H1 (cell line): ENCODE data around the gene PCGF3. TPM values are rescaled to one million over a fixed set of nuclear protein-coding genes. Genes with fewer than 3 reads are reported as not detected.

Experiments used
- CTCF ChIA-PET: fragments of 300-600 bp; sonication (Branson Sonifier 250); formaldehyde crosslinking; loops from one replicate; lab custom pipeline; 2021; ENCODE audit not compliant: partially characterized antibody; lab: Charles Lee
- POLR2A ChIA-PET: fragments of 300-600 bp; sonication (Branson Sonifier 250); formaldehyde crosslinking; loops from one replicate; lab custom pipeline; 2021; ENCODE audit warnings: inconsistent platforms; ENCODE audit not compliant: partially characterized antibody; lab: Charles Lee
- DNase-seq, 2 experiments: peaks; one replicate each; pipeline versions ENCODE4 v3.0.0 to v3.0.0-alpha.2; 2010 to 2022; ENCODE audit warnings: low spot score in 2 of 2, low read depth in 1 of 2, mixed read lengths in 1 of 2
- FAIRE-seq: peaks from 2 replicates; lab custom pipeline; 2011; peaks lifted over from hg19 to GRCh38; lab: Jason Lieb, UNC
- H2AFZ ChIP-seq: 2 replicates; pipeline ENCODE4 v1.8.1; 2012; ENCODE audit warnings: low read length, inconsistent platforms
- H2AK5ac ChIP-seq: 2 replicates; pipeline ENCODE4 v1.6.1; 2013; ENCODE audit warnings: low read depth, low read length
- H2BK120ac ChIP-seq: replicated peaks from 2 replicates; pipeline ENCODE3; 2013; ENCODE audit warnings: low read depth, low read length, inconsistent platforms
- H2BK12ac ChIP-seq: 2 replicates; pipeline ENCODE4 v1.6.1; 2013; ENCODE audit warnings: low read depth, low read length
- H2BK15ac ChIP-seq: 2 replicates; pipeline ENCODE4 v1.6.1; 2013; ENCODE audit warnings: low read length
- H2BK20ac ChIP-seq: 2 replicates; pipeline ENCODE4 v1.6.1; 2013; ENCODE audit warnings: low read length
- H2BK5ac ChIP-seq: 2 replicates; pipeline ENCODE4 v1.6.1; 2013; ENCODE audit warnings: low read depth, low read length
- H3K14ac ChIP-seq: 2 replicates; pipeline ENCODE4 v1.6.1; 2013; ENCODE audit warnings: inconsistent platforms; ENCODE audit not compliant: insufficient read length
- H3K18ac ChIP-seq: 2 replicates; pipeline ENCODE4 v1.6.1; 2013; ENCODE audit warnings: low read length; ENCODE audit errors: extremely low read depth
- H3K23ac ChIP-seq: 2 replicates; pipeline ENCODE4 v1.6.1; 2013; ENCODE audit warnings: inconsistent platforms; ENCODE audit not compliant: insufficient read length
- H3K23me2 ChIP-seq: 2 replicates; pipeline ENCODE4 v1.6.1; 2013; ENCODE audit warnings: low read depth, low read length
- H3K27ac ChIP-seq: 2 replicates; pipeline ENCODE4 v1.6.1; 2011; ENCODE audit warnings: low read depth, low read length, inconsistent platforms
- H3K27me3 ChIP-seq, 4 experiments: replicated peaks in 1 of 4; 1 replicate in 1 of 4; 2 replicates in 3 of 4; pipeline versions ENCODE4 v1.6.1 to v1.8.1; 2011 to 2013; ENCODE audit warnings: low read length in 3 of 4, mild to moderate bottlenecking in 3 of 4, inconsistent platforms in 2 of 4, mixed read lengths in 2 of 4, moderate library complexity in 1 of 4; ENCODE audit not compliant: control insufficient read depth in 3 of 4, insufficient read depth in 3 of 4; ENCODE audit errors: extremely low read depth in 1 of 4
- H3K36me3 ChIP-seq, 4 experiments: 2 replicates each; pipeline versions ENCODE4 v1.6.1 to v1.8.1; 2011 to 2013; ENCODE audit warnings: mild to moderate bottlenecking in 4 of 4, low read length in 3 of 4, moderate library complexity in 2 of 4, control low read depth in 1 of 4, inconsistent platforms in 1 of 4; ENCODE audit not compliant: insufficient read depth in 4 of 4, control insufficient read depth in 2 of 4
- H3K4ac ChIP-seq: replicated peaks from 2 replicates; pipeline ENCODE3; 2013; ENCODE audit warnings: low read length, low read depth, mixed read lengths, inconsistent platforms; ENCODE audit not compliant: insufficient read length
- H3K4me1 ChIP-seq, 4 experiments: replicated peaks in 1 of 4; 1 replicate in 1 of 4; 2 replicates in 3 of 4; pipeline versions ENCODE4 v1.6.1 to v1.8.1; 2011 to 2013; ENCODE audit warnings: low read length in 3 of 4, inconsistent platforms in 2 of 4, mixed read lengths in 1 of 4; ENCODE audit not compliant: insufficient read depth in 4 of 4, control insufficient read depth in 3 of 4
- H3K4me2 ChIP-seq, 2 experiments: 2 replicates each; pipeline versions ENCODE4 v1.6.1 to v1.8.1; 2011 to 2013; ENCODE audit warnings: low read depth in 2 of 2, low read length in 2 of 2, control low read depth in 1 of 2, inconsistent platforms in 1 of 2, mild to moderate bottlenecking in 1 of 2; ENCODE audit not compliant: insufficient read depth in 1 of 2
- H3K4me3 ChIP-seq, 4 experiments: fragments of 200-600, 300-600 bp in 1 of 4; sonication (generic), shearing (Covaris generic), sonication (Bioruptor Twin) in 1 of 4; 2 replicates each; pipeline versions ENCODE4 v1.5.1 to v1.8.1; 2011 to 2016; ENCODE audit warnings: low read length in 4 of 4, low read depth in 3 of 4, control low read depth in 2 of 4, inconsistent platforms in 2 of 4, mild to moderate bottlenecking in 2 of 4, mixed read lengths in 1 of 4, moderate library complexity in 1 of 4; ENCODE audit not compliant: insufficient read depth in 2 of 4; ENCODE audit errors: extremely low read depth in 1 of 4
- H3K56ac ChIP-seq: replicated peaks from 2 replicates; pipeline ENCODE3; 2013; ENCODE audit warnings: low read depth, mild to moderate bottlenecking, mixed read lengths, low read length, inconsistent platforms; ENCODE audit not compliant: insufficient read length
- H3K79me1 ChIP-seq: 2 replicates; pipeline ENCODE4 v1.6.1; 2013; ENCODE audit warnings: low read depth, low read length, control low read depth
- H3K79me2 ChIP-seq, 2 experiments: 2 replicates each; pipeline versions ENCODE4 v1.6.1 to v1.8.1; 2012 to 2013; ENCODE audit warnings: low read length in 2 of 2, mild to moderate bottlenecking in 2 of 2, inconsistent platforms in 1 of 2; ENCODE audit not compliant: insufficient read depth in 2 of 2, control insufficient read depth in 1 of 2
- H3K9ac ChIP-seq, 4 experiments: replicated peaks in 1 of 4; 1 replicate in 1 of 4; 2 replicates in 3 of 4; pipeline versions ENCODE4 v1.6.1 to v1.8.1; 2011 to 2013; ENCODE audit warnings: low read depth in 3 of 4, low read length in 3 of 4, control low read depth in 2 of 4, mild to moderate bottlenecking in 2 of 4, moderate library complexity in 2 of 4, inconsistent platforms in 1 of 4; ENCODE audit errors: extremely low read depth in 1 of 4
- H3K9me3 ChIP-seq, 2 experiments: 2 replicates each; pipeline versions ENCODE4 v1.6.1 to v1.8.1; 2012 to 2013; ENCODE audit warnings: mild to moderate bottlenecking in 2 of 2, moderate library complexity in 2 of 2, control low read depth in 1 of 2, inconsistent platforms in 1 of 2, low read depth in 1 of 2, low read length in 1 of 2, mixed read lengths in 1 of 2; ENCODE audit not compliant: insufficient read depth in 2 of 2
- H4K20me1 ChIP-seq, 2 experiments: replicated peaks in 1 of 2; 2 replicates each; pipeline versions ENCODE3 to v1.8.1; 2011 to 2013; ENCODE audit warnings: inconsistent platforms in 2 of 2, low read length in 2 of 2, mild to moderate bottlenecking in 1 of 2; ENCODE audit not compliant: insufficient read depth in 2 of 2, control insufficient read depth in 1 of 2
- H4K5ac ChIP-seq: 2 replicates; pipeline ENCODE4 v1.6.1; 2013; ENCODE audit warnings: low read length, low read depth, mixed read lengths, inconsistent platforms; ENCODE audit not compliant: insufficient read length
- H4K8ac ChIP-seq: 2 replicates; pipeline ENCODE4 v1.8.0; 2013; ENCODE audit warnings: mild to moderate bottlenecking, moderate library complexity, low read length, inconsistent platforms; ENCODE audit not compliant: insufficient read depth; ENCODE audit errors: extremely low read depth
- H4K91ac ChIP-seq: replicated peaks from 2 replicates; pipeline ENCODE3; 2013; ENCODE audit warnings: low read length, mixed read lengths, inconsistent platforms; ENCODE audit not compliant: insufficient read length
- WGBS, 2 experiments: shearing (Covaris generic) in 1 of 2; methylation state at CpG; one replicate each; pipeline versions ENCODE4 v1.1.6 to v1.1.7; 2013 to 2015; ENCODE audit warnings: low lambda C conversion rate in 2 of 2, mixed read lengths in 2 of 2, inconsistent platforms in 1 of 2, low coverage in 1 of 2, missing lambda C conversion rate in 1 of 2; ENCODE audit not compliant: insufficient replicate concordance in 2 of 2, insufficient coverage in 1 of 2, insufficient read length in 1 of 2; ENCODE audit errors: extremely low coverage in 1 of 2, missing lambda C conversion rate in 1 of 2; 5-methylcytosine and 5-hydroxymethylcytosine counted together
- polyA plus RNA-seq, 7 experiments: library from polyadenylated mRNA; depleted of rRNA in 3 of 7; stranded (reverse) in 5 of 7; unstranded in 2 of 7; fragments of >200 nt in 5 of 7; fragments of 200-250 nt in 2 of 7; gene quantifications; 1 replicate in 5 of 7; 2 replicates in 1 of 7; 4 replicates in 1 of 7; pipeline versions ENCODE4 v1.2.1 to v1.2.3, GENCODE V29; 2011 to 2013; ENCODE audit warnings: missing spikeins in 2 of 7, mixed read lengths in 2 of 7
- total RNA-seq: library from RNA; stranded (reverse); fragmentation: NEBNext Ultra II Directional; extraction: Animal tissue kit (Norgen Biotek cat#: 25700); gene quantifications from 2 replicates; pipeline ENCODE4 v1.2.1, GENCODE V29; 2021

PCGF3 gene
- total and polyA plus RNA-seq, 2 of the 8 experiments (the other 6 are each of a cell fraction or from before 2014, with no cell fraction given) = 52.7 to 52.9 TPM

GRCh38 chr4:685679-686412 lies 19.8 kb upstream of the PCGF3 start:
- H2BK120ac ChIP-seq = no peak overlapping the region
- H3K9ac ChIP-seq = no peak overlapping the region
- no peaks in the 10 kb centered on the region for H3K36me3 ChIP-seq
- H3K56ac ChIP-seq = no peak overlapping the region
- no peak overlapping the region for H4K91ac ChIP-seq
- POLR2A ChIA-PET = interaction anchor here (0.8 to 6.3 kb wide), 6 partner anchors 11 to 82 kb away, joined by 3 to 34 read pairs (median 4); partner anchors contain the start of genes ATP5ME and MYL5
- peaks cover 6% of the 10 kb centered on the region; the same call in 1 of the 2 replicates for H3K23me2 ChIP-seq
- H3K14ac ChIP-seq = no peak overlapping the region
- H4K8ac ChIP-seq = no peak overlapping the region; the same call in 1 of the 2 replicates
- no peak overlapping the region; the same call in 1 of the 2 replicates for H3K18ac ChIP-seq
- H3K27me3 ChIP-seq = peaks cover 0 to 4% (median 0%) of the 10 kb centered on the region in 4 experiments; a peak in 1 of 7 replicates
- FAIRE-seq (no peak), DNase-seq (no peak)
- no peak overlapping the region for H3K27ac ChIP-seq
- H3K79me2 ChIP-seq = no peaks in the 10 kb centered on the region
- no peak overlapping the region for H2BK5ac ChIP-seq
- H3K79me1 ChIP-seq = no peaks in the 10 kb centered on the region
- no peak overlapping the region for H2AFZ ChIP-seq
- 92% methylated on average over 31 of the region's 37 CpGs; no CpG with 5 or more reads in 1 of the 2 experiments for WGBS, 2 experiments
- no peak overlapping the region for H2BK12ac ChIP-seq
- no peak overlapping the region for H3K4ac ChIP-seq
- CTCF ChIA-PET = interaction anchor here (1.3 to 5.7 kb wide), 5 partner anchors 10 to 85 kb away, joined by 4 to 65 read pairs (median 6); no protein-coding TSS in a partner anchor
- no peak overlapping the region for H2AK5ac ChIP-seq
- peaks cover 0 to 9% of the 10 kb centered on the region in 2 experiments for H4K20me1 ChIP-seq
- no peak overlapping the region for H4K5ac ChIP-seq
- no peak overlapping the region for H3K23ac ChIP-seq
- H3K4me3 ChIP-seq = no peak overlapping the region
- H2BK15ac ChIP-seq = no peak overlapping the region
- H3K4me2 ChIP-seq = no peak overlapping the region
- no peak overlapping the region for H2BK20ac ChIP-seq
- no peaks in the 10 kb centered on the region for H3K9me3 ChIP-seq
- peaks cover 0 to 25% (median 18%) of the 10 kb centered on the region in 4 experiments; a peak in 6 of 7 replicates for H3K4me1 ChIP-seq
